ENCODE measurements around the gene CUEDC2.
"Not testable (repeated sequence)": the region's sequence is repeated elsewhere in the genome, so short reads cannot be mapped to it uniquely, and the experiment has no call there.

- TF ChIP-seq, protein P1, sequence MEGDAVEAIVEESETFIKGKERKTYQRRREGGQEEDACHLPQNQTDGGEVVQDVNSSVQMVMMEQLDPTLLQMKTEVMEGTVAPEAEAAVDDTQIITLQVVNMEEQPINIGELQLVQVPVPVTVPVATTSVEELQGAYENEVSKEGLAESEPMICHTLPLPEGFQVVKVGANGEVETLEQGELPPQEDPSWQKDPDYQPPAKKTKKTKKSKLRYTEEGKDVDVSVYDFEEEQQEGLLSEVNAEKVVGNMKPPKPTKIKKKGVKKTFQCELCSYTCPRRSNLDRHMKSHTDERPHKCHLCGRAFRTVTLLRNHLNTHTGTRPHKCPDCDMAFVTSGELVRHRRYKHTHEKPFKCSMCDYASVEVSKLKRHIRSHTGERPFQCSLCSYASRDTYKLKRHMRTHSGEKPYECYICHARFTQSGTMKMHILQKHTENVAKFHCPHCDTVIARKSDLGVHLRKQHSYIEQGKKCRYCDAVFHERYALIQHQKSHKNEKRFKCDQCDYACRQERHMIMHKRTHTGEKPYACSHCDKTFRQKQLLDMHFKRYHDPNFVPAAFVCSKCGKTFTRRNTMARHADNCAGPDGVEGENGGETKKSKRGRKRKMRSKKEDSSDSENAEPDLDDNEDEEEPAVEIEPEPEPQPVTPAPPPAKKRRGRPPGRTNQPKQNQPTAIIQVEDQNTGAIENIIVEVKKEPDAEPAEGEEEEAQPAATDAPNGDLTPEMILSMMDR (IDR thresholded peaks at IDR 0.05; ENCODE audit: low read depth, low read length), result not testable (repeated sequence)
- not testable (repeated sequence) for TF ChIP-seq EZH2phosphoT487 (IDR thresholded peaks at IDR 0.05; ENCODE audit: low read depth)
These were observed 22.5 kb upstream of the CUEDC2 start for GRCh38 chr10:102454662-102455487.

Measured in OCI-LY3 (cell line).